Measurements from ENCODE around the gene PARN.

DNA sequence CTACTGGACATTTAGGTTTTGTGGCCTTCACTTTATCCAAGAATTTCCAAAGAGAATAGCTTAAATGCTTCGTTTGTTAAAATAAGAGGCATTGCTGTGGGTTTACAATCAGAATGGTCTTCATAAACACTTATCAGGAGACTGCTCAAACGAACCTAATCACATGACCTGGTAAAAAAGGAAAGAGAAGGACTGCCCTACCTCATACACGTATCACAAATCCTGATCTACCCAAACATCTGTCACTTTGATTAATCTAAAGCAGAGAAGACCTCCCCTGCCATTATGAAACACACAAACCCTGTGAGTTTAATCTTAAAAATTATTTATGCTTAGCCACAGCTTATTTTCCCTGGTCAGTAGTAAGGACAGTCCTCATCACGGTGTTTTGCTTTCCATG is 76.6 kb downstream of the PARN start:
- TF ChIP-seq, protein P1, sequence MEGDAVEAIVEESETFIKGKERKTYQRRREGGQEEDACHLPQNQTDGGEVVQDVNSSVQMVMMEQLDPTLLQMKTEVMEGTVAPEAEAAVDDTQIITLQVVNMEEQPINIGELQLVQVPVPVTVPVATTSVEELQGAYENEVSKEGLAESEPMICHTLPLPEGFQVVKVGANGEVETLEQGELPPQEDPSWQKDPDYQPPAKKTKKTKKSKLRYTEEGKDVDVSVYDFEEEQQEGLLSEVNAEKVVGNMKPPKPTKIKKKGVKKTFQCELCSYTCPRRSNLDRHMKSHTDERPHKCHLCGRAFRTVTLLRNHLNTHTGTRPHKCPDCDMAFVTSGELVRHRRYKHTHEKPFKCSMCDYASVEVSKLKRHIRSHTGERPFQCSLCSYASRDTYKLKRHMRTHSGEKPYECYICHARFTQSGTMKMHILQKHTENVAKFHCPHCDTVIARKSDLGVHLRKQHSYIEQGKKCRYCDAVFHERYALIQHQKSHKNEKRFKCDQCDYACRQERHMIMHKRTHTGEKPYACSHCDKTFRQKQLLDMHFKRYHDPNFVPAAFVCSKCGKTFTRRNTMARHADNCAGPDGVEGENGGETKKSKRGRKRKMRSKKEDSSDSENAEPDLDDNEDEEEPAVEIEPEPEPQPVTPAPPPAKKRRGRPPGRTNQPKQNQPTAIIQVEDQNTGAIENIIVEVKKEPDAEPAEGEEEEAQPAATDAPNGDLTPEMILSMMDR (conservative IDR thresholded peaks at IDR 0.05 in 1 of 2, IDR thresholded peaks at IDR 0.05 in 1 of 2; ENCODE audit: low read depth in 1 of 2, low read length in 2 of 2): no peak
- no peak for TF ChIP-seq EZH2 (IDR thresholded peaks at IDR 0.05; ENCODE audit: low read length, missing control alignments)
